HG03045 (cell line): Measurements from ENCODE around the gene UBC.
A peak's percentile ranks its signal among the peaks of the same experiment; 100 is the strongest.
"Not testable (repeated sequence)": the region's sequence is repeated elsewhere in the genome, so short reads cannot be mapped to it uniquely, and the experiment has no call there.

Source experiments
- ATAC-seq: cut with Tn5 transposase; IDR thresholded peaks from one replicate; pipeline ENCODE4 v1.9.1; 2021; ENCODE audit warnings: mild to moderate bottlenecking, moderate library complexity; ENCODE audit not compliant: unreplicated experiment

The UBC gene

DNA sequence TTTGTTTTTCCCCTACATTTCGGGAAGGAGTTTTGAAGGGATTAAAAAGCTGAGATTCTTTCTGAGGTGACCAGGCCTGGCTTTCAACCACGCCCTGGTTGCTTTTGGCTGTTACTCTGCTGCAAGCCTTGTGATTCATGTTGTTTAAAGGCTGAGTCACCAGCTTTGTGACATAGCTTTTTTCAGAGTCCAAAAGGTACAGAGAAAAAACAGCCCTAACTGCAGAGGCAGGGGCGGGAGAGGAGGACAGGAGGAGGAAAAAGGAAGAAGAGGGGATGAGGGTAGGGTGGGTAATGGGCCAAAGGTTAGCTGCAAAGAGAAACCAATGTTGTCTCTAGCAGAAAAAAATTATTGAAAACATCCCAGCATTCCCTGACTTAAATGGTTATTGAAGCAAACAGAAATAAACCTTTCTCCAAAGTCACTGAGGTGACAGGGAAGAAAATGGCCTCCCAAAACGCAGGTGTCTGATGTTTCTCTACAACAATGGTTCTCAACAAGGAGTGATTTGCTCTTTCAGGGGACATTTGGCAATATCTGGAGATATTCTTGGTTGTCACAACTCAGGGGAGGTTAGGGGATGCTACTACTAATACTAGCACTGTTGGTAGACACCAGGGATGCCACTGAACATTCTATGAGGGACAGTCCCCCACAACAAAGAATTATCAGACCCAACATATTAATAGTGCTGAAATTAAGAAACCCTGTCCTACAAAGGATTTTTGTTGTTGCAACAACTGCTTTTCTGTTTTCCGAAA, 2.1 kb upstream of the UBC start:
- no peak for ATAC-seq

DNA sequence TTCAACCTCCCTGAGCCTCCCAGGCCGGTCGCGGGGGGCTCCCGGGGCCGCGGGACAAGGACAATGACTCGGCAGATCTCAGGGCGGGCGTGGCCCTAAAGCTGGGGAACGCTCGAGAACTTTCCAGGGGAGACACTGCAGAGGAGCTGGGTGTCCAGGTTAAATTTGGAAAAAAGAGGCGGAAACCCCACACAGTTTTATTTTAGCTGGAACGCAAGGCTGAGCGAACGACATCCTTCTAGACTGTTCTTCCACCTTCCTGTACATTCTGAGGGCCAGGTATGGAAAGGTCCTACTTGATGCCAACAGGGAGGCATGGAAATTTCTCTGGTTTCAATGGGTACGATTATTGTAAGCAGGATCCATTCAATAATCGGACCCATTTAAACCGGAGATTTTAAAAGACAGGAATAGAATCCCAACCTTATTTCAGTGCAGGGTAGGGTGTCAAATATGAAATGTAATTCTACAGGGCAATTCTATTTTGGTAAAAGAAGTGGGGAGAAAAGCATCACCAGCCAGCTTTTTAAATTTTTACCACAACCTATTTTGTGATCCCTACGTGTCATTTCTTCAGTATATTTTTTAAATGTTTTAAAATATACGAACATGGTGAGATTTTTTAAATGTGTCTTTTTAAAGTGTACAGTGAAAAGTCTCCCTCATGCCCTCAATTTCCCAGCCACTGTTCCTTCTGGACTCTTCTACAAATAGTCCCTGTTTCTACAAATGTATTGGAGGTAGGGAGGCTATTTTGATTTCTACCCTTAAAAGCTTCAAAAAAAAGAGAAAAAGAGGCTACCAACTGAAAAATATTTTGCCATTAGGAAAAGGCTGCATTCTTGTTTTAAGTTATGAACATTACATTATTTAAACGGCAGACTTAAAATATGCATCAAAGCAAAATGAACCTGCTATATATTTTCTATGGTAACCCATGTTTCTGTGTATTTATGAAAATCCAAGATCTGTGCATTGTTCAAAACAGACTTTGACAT, 1.1 kb upstream of the UBC start:
- peak; percentile 11 for ATAC-seq

DNA sequence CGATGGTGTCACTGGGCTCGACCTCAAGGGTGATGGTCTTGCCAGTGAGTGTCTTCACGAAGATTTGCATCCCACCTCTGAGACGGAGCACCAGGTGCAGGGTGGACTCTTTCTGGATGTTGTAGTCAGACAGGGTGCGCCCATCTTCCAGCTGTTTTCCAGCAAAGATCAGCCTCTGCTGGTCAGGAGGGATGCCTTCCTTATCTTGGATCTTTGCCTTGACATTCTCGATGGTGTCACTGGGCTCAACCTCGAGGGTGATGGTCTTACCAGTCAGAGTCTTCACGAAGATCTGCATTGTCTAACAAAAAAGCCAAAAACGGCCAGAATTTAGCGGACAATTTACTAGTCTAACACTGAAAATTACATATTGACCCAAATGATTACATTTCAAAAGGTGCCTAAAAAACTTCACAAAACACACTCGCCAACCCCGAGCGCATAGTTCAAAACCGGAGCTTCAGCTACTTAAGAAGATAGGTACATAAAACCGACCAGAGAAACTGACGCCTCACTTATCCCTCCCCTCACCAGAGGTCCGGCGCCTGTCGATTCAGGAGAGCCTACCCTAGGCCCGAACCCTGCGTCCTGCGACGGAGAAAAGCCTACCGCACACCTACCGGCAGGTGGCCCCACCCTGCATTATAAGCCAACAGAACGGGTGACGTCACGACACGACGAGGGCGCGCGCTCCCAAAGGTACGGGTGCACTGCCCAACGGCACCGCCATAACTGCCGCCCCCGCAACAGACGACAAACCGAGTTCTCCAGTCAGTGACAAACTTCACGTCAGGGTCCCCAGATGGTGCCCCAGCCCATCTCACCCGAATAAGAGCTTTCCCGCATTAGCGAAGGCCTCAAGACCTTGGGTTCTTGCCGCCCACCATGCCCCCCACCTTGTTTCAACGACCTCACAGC, 717 bp downstream of the UBC start:
- ATAC-seq: peak; percentile 23

DNA sequence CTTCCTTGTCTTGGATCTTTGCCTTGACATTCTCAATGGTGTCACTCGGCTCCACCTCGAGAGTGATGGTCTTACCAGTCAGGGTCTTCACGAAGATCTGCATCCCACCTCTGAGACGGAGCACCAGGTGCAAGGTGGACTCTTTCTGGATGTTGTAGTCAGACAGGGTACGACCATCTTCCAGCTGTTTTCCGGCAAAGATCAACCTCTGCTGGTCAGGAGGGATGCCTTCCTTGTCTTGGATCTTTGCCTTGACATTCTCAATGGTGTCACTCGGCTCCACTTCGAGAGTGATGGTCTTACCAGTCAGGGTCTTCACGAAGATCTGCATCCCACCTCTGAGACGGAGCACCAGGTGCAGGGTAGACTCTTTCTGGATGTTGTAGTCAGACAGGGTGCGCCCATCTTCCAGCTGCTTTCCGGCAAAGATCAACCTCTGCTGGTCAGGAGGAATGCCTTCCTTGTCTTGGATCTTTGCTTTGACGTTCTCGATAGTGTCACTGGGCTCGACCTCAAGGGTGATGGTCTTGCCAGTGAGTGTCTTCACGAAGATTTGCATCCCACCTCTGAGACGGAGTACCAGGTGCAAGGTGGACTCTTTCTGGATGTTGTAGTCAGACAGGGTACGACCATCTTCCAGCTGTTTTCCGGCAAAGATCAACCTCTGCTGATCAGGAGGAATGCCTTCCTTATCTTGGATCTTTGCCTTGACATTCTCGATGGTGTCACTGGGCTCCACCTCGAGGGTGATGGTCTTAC, 1.7 kb downstream of the UBC start:
- not testable (repeated sequence) for ATAC-seq

DNA sequence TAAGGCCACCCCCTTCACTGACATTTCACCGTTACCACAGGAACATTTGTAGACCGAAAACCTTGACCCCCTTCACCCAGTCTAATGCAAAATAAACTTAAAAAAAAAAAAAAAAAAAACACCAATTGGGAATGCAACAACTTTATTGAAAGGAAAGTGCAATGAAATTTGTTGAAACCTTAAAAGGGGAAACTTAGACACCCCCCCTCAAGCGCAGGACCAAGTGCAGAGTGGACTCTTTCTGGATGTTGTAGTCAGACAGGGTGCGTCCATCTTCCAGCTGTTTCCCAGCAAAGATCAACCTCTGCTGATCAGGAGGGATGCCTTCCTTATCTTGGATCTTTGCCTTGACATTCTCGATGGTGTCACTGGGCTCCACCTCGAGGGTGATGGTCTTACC, 2.9 kb downstream of the UBC start:
- not testable (repeated sequence) for ATAC-seq

DNA sequence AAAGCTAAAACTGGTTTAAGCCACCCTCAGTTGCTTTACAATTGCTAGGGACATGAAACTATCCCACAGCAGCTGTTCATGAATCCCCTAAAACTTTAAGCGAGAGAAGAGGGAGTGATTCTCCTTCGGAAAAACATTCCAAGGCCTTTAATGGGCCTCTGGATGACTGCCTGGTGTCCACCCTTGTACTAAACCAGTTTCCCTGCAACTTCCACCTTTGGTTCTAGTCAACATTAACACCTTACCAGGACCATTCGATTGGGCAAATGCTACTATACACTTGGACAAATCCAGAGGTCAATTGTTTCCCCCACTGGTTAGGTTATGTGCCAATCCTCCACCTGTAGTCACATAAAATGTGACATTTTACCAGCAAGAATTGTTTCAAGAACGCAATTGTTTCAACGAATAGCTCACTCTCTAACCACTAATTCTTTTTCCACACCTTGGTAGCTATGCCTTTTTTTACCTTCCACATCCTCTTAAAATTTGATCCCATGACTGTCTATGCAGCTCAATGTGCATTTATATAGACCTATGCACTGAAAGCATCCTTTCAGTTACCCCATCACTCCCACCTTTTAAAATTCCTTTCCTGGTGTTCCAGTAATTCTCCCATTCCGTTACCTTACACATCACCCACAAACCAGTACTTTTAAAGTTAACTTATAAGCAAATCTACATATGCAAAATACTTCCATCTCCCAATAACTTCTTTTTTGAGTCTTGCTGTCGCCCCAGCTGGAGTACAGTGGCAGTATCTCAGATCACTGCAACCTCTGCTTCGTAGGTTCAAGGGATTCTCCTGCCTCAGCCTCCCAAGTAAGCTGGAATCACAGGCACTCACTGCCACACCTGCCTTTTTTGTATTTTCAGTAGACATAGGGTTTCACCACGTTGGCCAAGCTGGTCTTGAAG, 3.6 kb downstream of the UBC start:
- no peak for ATAC-seq

DNA sequence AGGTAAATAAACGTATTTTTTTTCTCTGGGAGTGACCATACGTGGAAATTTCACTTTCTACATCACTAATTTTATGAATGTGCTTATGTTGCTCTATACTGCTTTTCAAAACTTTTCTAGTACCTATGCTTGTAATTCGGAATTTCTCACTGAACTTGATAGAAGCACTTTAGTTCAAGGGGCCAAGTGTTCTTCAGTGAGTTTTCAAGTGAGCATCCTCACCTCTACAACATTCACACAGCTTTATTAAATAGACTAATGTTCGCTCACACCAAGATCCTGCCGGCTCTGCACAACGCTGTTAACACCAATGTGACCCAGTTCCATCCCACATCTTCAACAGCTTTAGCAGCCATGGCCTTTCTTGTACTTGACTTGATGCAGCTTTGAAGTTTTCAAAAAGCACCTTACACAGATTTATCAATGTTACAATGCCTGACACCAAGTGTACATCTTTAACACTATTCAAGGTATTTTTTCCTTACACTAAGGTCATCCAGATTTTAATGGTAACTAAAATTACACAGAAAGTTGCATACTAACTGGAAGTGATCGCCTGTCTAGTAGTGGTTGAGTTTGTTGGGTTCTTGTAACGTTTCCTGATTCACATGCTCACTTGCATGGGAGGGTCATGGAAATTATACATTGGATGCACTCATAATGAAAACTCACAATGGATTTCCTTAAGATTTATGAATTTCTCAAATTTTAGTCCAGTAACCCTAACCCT, 4.5 kb downstream of the UBC start:
- no peak for ATAC-seq

DNA sequence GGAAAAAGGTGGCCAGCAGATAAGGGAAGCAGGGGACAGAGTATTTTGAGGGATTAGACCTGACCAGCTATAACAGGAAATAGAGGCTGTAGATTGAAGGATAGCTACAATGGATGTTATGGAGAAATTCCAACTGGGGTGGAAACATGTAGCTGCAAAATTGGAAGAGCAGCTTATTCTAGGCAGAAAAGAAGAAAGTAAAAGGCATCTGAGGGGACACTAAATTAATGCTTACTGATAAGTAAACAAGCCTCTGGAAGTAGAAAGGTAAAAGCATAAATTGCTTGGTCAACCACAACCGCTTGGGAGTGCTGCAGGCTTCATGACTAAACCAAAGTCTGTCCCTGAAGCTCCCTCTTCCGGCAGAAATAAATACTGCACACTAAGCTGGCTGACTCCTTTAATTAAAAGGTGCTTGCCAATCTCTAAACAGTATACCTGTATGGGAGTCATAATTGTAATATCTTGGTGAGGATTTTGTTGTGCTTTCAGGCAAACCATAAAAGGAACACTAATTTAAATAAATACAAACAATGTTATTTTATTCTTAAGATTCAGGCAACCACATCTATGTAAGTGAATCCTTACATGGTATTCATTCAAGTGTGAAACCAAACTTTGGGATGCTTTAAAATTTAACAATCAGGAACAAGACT, 7.7 kb downstream of the UBC start:
- ATAC-seq: peak; percentile 51

DNA sequence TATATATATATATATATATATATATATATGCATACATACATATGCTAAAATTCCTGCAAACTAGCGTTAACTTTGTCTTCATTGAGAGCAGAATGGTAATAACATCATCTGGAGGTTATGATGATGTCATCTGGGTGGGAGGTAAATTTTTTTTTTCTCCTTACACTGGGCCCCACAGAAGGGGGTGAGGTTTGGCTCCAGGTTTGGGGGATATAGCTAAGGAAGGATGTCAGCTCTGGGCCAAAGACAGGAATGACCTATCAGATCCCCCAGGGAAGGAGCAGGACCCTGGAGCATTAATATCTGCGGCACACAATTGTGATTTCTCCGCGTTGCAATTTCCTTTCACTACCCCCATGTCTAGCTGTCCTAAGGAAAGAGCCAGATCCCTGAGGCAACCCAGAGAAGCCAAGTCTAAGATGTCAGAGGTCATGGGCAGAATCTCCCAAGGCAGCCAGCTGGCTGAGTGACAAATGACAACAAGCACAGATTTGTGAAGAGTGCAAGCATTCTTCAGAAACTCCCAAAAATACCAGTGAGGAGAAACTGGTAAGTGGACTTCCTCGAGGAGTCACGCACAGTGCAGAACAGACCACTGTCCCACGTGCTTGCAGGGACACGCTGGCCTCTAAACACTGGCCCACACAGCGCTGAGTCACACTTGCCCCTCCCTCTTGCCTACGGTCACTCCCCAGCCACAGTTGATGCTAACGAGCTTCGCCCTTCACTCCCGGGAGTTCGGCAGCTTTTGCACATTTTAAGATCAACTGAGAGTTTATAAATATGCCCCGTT, 9.9 kb downstream of the UBC start:
- peak; percentile 37 for ATAC-seq

DNA sequence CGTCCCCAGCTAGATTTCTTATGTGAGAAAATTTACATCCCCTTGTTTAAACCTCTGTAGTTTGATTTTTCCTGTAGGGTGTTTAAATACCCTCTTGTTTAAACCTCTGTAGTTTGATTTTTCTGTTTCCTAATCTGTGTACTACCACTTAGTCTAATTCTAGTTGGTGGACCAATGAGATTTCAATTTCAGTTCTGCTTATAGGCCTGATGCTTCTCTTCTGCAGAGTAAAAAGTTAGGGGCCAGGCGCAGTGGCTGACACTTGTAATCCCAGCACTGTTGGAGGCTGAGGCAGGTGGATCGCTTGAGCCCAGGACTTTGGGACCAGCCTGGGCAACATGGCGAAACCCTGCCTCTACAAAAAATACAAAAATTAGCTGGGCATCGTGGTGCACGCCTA, 11.5 kb downstream of the UBC start:
- no peak for ATAC-seq

DNA sequence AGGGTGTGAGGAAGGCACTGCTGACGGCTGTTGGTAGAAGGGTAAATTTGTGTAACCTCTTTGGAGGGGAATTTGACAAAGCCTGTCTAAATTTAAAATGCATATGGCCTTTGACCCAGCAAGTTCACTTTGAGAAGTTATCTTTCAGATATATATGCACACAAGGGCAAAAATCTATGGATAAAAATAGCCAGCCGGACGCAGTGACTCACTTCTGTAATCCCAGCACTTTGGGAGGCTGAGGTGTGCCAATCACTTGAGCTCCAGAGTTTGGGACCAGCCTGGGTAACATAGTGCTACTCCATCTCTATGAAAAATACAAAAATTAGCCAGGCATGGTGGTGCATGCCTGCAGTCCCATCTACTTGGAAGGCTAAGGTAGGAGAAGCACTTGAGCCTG, 13.4 kb downstream of the UBC start:
- no peak for ATAC-seq

DNA sequence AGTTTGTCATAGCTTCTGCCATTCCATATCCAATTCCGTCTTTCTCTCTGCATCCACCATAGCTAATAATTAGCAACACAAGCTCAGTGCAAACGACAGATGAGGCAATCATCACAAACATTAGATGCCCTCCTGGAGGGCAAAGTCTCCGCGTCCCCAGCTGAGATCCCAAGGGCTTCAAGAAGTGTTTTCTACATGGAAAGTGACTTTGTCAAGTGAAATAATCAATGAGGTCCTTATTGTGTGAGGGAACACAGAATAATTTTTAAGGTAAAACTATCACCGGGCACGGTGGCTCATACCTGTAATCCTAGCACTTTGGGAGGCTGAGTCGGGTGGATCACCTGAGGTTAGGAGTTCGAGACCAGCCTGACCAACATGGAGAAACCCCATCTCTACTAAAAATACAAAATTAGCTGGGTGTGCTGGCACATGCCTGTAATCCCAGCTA, 14.1 kb downstream of the UBC start:
- ATAC-seq: not testable (repeated sequence)

DNA sequence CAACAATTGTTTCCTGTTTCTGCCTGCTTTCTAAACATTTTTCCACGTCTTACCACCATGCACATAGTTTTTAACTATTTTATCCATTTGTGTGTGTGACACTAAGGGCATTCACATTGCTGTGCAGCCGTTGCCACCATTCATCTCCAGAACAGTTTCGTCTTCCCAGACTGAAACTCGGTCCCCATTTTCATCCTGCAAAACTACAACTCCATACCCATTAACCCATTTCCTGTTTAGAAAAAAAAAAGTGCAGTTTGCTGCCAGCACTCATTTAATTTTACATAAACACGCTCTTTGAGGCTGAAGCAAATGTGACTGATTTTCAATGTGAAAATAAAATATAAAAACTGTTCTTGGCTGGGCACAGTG, 15.5 kb downstream of the UBC start:
- no peak for ATAC-seq

DNA sequence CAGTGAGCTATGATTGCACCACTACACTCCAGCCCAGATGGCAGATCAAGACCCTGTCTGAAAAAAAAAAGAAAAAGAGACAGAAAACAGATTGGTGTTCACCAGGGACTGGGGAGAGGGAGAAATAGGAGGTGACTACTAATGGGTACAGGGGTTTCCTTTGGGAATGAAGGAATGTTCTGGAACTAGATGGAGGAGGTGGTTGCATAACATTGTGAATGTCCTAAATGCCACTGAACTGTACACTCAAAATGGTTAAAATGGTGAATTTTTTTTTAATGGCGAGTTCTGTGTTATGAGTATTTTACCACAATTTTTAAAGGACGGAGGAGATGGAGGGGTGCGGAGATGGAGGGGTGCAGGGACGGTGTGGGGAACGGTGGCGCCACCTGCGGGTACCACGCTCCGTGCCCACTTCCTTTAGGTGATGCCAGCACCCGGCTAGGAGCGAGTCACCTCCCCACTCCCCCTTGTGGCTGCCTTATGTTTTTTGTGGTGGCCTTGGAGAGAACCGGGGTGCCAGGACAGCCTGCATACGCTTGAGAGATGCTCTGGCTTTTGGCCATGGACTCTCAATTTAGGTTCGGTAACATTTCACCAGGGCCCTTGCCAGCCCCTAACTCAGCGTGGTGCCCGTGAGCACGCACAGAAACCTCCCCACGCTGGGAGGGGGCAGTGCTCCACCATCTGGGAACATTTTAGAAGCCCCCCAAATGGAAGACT, 16.1 kb downstream of the UBC start:
- ATAC-seq: no peak

DNA sequence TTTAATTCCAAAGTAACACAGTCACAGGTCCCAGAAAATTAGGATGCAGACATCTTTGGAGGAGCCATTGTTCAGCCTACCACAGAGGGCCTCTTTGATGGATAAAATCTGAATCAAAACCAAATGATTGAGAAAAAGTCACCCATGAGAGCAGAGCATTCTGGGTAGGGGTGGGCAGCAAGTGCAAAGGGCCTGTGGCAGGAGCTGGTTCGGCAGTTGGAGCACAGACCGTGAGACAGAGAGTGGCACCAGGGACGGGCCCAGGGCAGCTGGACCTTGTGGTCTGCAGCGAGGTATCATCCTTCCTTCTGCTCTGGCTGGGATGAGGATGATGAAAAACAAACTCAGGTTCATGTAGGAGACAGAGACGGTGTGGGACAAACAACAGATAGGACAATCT, 18.0 kb downstream of the UBC start:
- ATAC-seq: no peak

DNA sequence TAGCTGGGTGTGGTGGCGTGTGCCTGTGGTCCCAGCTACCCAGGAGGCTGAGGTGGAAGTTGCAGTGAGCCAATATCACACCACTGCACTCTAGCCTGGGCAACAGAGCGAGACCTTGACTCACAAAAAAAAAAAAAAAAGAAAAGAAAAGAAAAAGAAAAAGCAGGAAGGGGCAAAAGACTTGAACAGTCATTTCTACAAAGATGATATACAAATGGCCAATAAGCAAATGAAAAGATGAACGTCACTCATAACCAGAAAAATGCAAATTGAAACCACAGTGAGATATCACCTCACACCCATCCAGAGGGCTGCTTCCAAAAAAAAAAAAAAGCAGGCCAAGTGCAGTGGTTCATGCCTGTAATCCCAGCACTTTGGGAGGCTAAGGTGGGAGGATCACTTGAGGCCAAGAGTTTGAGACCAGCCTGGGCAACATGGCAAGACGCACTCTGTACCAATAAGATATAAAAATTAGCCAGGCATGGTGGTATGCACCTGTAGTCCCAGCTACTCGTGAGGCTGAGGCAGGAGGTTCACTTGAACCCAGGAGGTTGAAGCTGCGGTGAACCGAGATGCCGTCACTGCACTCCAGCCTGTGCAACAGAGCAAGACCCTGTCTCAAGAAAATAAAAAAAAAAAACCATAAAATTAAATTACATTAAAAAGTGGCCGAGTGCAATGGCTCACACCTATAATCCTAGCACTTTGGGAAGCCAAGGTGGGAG, 20.5 kb downstream of the UBC start:
- ATAC-seq: no peak
